Chondrocyte (in vitro differentiated cells): ENCODE results near the gene PDK2. TPM values are rescaled to one million over a fixed set of nuclear protein-coding genes. Genes with fewer than 3 reads are reported as not detected.

Source experiments
- DNase-seq: peaks from one replicate; pipeline ENCODE4 v3.0.0; 2021; ENCODE audit warnings: mixed read lengths, low spot score
- H3K27ac Mint-ChIP-seq: one replicate; pipeline ENCODE4 v1.8.0; 2021; ENCODE audit warnings: mild to moderate bottlenecking, moderate library complexity, mixed read lengths; ENCODE audit not compliant: unreplicated experiment
- H3K27me3 Mint-ChIP-seq: 2 replicates; pipeline ENCODE4 v1.8.0; 2021; ENCODE audit warnings: low read depth, mixed read lengths
- H3K36me3 Mint-ChIP-seq: 2 replicates; pipeline ENCODE4 v1.8.0; 2021; ENCODE audit warnings: low read depth, mixed read lengths
- H3K4me1 Mint-ChIP-seq: 2 replicates; pipeline ENCODE4 v1.8.0; 2021; ENCODE audit warnings: low read depth, mild to moderate bottlenecking, mixed read lengths
- H3K4me3 Mint-ChIP-seq: one replicate; pipeline ENCODE4 v1.8.0; 2021; ENCODE audit warnings: mild to moderate bottlenecking, moderate library complexity, mixed read lengths; ENCODE audit not compliant: unreplicated experiment
- H3K9me3 Mint-ChIP-seq: 2 replicates; pipeline ENCODE4 v1.8.0; 2021; ENCODE audit warnings: low read depth, mixed read lengths
- CTCF ChIP-seq: fragments of 200-600 bp; sonication (generic); IDR thresholded peaks from 2 replicates; pipeline ENCODE4 v1.5.0; 2021; ENCODE audit warnings: antibody characterized with exemption, mild to moderate bottlenecking, moderate library complexity
- total RNA-seq: library from RNA; stranded (reverse); gene quantifications from 3 replicates; pipeline ENCODE4 v1.2.1, GENCODE V29; 2021

Gene PDK2
- total RNA-seq, 1 donor from 2014 or later, result 31.1 TPM

GRCh38 chr17:50100921-50101345, 5.8 kb downstream of the PDK2 start:
- Mint-ChIP-seq H3K4me3 (no peak overlapping the region), H3K9me3 (no peaks in the 10 kb centered on the region), H3K27ac (no peak overlapping the region), H3K36me3 (peaks cover 6% of the 10 kb centered on the region), H3K27me3 (no peaks in the 10 kb centered on the region), H3K4me1 (peaks cover 22% of the 10 kb centered on the region)
- TF ChIP-seq CTCF, result no peak
- no peak for DNase-seq

- no peaks in the 10 kb centered on the region for H3K27me3 Mint-ChIP-seq
- H3K27ac Mint-ChIP-seq, result no peak overlapping the region
- TF ChIP-seq CTCF, result no peak
- no peak for DNase-seq
- no peaks in the 10 kb centered on the region for H3K9me3 Mint-ChIP-seq
- H3K4me1 Mint-ChIP-seq, result peaks cover 16% of the 10 kb centered on the region
- no peak overlapping the region for H3K4me3 Mint-ChIP-seq
- H3K36me3 Mint-ChIP-seq, result peaks cover 9% of the 10 kb centered on the region
Observed at GRCh38 chr17:50101346-50102163, 6.4 kb downstream of the PDK2 start.

GRCh38 chr17:50102164-50102991, 7.2 kb downstream of the PDK2 start:
- no peak for DNase-seq
- no peaks in the 10 kb centered on the region for H3K27me3 Mint-ChIP-seq
- H3K9me3 Mint-ChIP-seq, result no peaks in the 10 kb centered on the region
- H3K4me1 Mint-ChIP-seq, result peaks cover 16% of the 10 kb centered on the region
- no peak for TF ChIP-seq CTCF
- H3K27ac Mint-ChIP-seq, result no peak overlapping the region
- H3K4me3 Mint-ChIP-seq, result no peak overlapping the region
- peaks cover 10% of the 10 kb centered on the region for H3K36me3 Mint-ChIP-seq

GRCh38 chr17:50103252-50103651, 8.1 kb downstream of the PDK2 start:
- TF ChIP-seq CTCF, result no peak
- no peaks in the 10 kb centered on the region for H3K27me3 Mint-ChIP-seq
- no peak overlapping the region for H3K27ac Mint-ChIP-seq
- no peak overlapping the region for H3K4me3 Mint-ChIP-seq
- peaks cover 16% of the 10 kb centered on the region for H3K4me1 Mint-ChIP-seq
- no peak for DNase-seq
- no peaks in the 10 kb centered on the region for H3K9me3 Mint-ChIP-seq
- peaks cover 10% of the 10 kb centered on the region for H3K36me3 Mint-ChIP-seq

GRCh38 chr17:50103941-50104340, 8.8 kb downstream of the PDK2 start:
- DNase-seq, result no peak
- Mint-ChIP-seq H3K27ac (no peak overlapping the region), H3K27me3 (no peaks in the 10 kb centered on the region), H3K4me1 (peaks cover 16% of the 10 kb centered on the region), H3K4me3 (no peak overlapping the region), H3K9me3 (no peaks in the 10 kb centered on the region), H3K36me3 (peaks cover 11% of the 10 kb centered on the region)
- TF ChIP-seq CTCF, result no peak
